Smooth muscle cell (in vitro differentiated cells): ENCODE results near the gene C3. TPM values are rescaled to one million over a fixed set of nuclear protein-coding genes. Genes with fewer than 3 reads are reported as not detected.

ENCODE experiments used
- DNase-seq: peaks from one replicate; lab custom pipeline; 2025; ENCODE audit not compliant: unreplicated experiment; lab: John Stamatoyannopoulos, UW
- H2AFZ ChIP-seq: fragments of 200-600 bp; sonication (generic); 2 replicates; pipeline ENCODE4 v1.6.0; 2016; ENCODE audit warnings: antibody characterized with exemption, low read depth, mild to moderate bottlenecking
- H3F3A ChIP-seq: fragments of 200-600 bp; sonication (generic); 2 replicates; pipeline ENCODE4 v1.6.0; 2017; ENCODE audit warnings: antibody characterized with exemption, low read depth
- H3K27ac ChIP-seq: fragments of 200-600 bp; sonication (generic); 2 replicates; pipeline ENCODE4 v1.5.1; 2016; ENCODE audit warnings: low read depth, mild to moderate bottlenecking
- H3K27me3 ChIP-seq: fragments of 200-600 bp; sonication (generic); 2 replicates; pipeline ENCODE4 v1.6.1; 2016; ENCODE audit warnings: low read depth, mild to moderate bottlenecking
- H3K36me3 ChIP-seq: fragments of 200-600 bp; sonication (generic); 2 replicates; pipeline ENCODE4 v1.5.1; 2016; ENCODE audit warnings: low read depth
- H3K4me1 ChIP-seq: fragments of 200-600 bp; sonication (generic); 2 replicates; pipeline ENCODE4 v1.5.1; 2016; ENCODE audit warnings: low read depth
- H3K4me2 ChIP-seq: fragments of 200-600 bp; sonication (generic); 2 replicates; pipeline ENCODE4 v1.6.0; 2016; ENCODE audit warnings: mild to moderate bottlenecking
- H3K4me3 ChIP-seq: fragments of 200-600 bp; sonication (generic); 2 replicates; pipeline ENCODE4 v1.5.1; 2016; ENCODE audit warnings: mild to moderate bottlenecking
- H3K79me2 ChIP-seq: fragments of 200-600 bp; sonication (generic); 2 replicates; pipeline ENCODE4 v1.6.0; 2016; ENCODE audit warnings: low read depth, mild to moderate bottlenecking
- H3K9ac ChIP-seq: fragments of 200-600 bp; sonication (generic); 2 replicates; pipeline ENCODE4 v1.6.0; 2016; ENCODE audit warnings: low read depth
- H3K9me3 ChIP-seq: fragments of 200-600 bp; sonication (generic); replicated peaks from 2 replicates; pipeline ENCODE4 v1.5.1; 2016; ENCODE audit warnings: low read depth
- H4K20me1 ChIP-seq: fragments of 200-600 bp; sonication (generic); 2 replicates; pipeline ENCODE4 v1.6.0; 2016; ENCODE audit warnings: low read depth
- CTCF ChIP-seq: fragments of 200-600 bp; sonication (generic); IDR thresholded peaks from 2 replicates; pipeline ENCODE4 v1.5.1; 2017; ENCODE audit warnings: borderline replicate concordance, mild to moderate bottlenecking, antibody characterized with exemption; ENCODE audit not compliant: insufficient read depth, poor library complexity, severe bottlenecking
- WGBS: methylation state at CpG from one replicate; pipeline ENCODE4 v1.1.7; 2016; ENCODE audit warnings: low lambda C conversion rate; 5-methylcytosine and 5-hydroxymethylcytosine counted together
- polyA plus RNA-seq: library from polyadenylated mRNA; unstranded; fragments of >200 nt; fragmentation: Nextera tagmentation; extraction: Ambion mirVana; gene quantifications from 2 replicates; pipeline ENCODE4 v1.2.1, GENCODE V29; 2016
- total RNA-seq: library from RNA; depleted of rRNA; stranded (reverse); fragments of >200 nt; gene quantifications from 2 replicates; pipeline ENCODE4 v1.2.3, GENCODE V29; 2014

The C3 gene
- total and polyA plus RNA-seq, 2 experiments from 2014 or later = 6.4 to 25.1 TPM

- no peaks in the 10 kb centered on the region for H3K79me2 ChIP-seq
- WGBS = 90% methylated on average over 16 of the region's 16 CpGs
- H3K36me3 ChIP-seq = no peaks in the 10 kb centered on the region
- no peaks in the 10 kb centered on the region for H3K4me1 ChIP-seq
- no peak overlapping the region for H3K9ac ChIP-seq
- no peak overlapping the region for H3K27ac ChIP-seq
- H2AFZ ChIP-seq = no peak overlapping the region
- H3F3A ChIP-seq = no peaks in the 10 kb centered on the region
- DNase-seq = no peak
- H4K20me1 ChIP-seq = no peaks in the 10 kb centered on the region
- H3K4me3 ChIP-seq = no peak overlapping the region
- no peaks in the 10 kb centered on the region for H3K27me3 ChIP-seq
- no peak for TF ChIP-seq CTCF
- no peaks in the 10 kb centered on the region for H3K9me3 ChIP-seq
- no peak overlapping the region for H3K4me2 ChIP-seq
Measured at GRCh38 chr19:6725513-6726231, 5.2 kb upstream of the C3 start.

DNA sequence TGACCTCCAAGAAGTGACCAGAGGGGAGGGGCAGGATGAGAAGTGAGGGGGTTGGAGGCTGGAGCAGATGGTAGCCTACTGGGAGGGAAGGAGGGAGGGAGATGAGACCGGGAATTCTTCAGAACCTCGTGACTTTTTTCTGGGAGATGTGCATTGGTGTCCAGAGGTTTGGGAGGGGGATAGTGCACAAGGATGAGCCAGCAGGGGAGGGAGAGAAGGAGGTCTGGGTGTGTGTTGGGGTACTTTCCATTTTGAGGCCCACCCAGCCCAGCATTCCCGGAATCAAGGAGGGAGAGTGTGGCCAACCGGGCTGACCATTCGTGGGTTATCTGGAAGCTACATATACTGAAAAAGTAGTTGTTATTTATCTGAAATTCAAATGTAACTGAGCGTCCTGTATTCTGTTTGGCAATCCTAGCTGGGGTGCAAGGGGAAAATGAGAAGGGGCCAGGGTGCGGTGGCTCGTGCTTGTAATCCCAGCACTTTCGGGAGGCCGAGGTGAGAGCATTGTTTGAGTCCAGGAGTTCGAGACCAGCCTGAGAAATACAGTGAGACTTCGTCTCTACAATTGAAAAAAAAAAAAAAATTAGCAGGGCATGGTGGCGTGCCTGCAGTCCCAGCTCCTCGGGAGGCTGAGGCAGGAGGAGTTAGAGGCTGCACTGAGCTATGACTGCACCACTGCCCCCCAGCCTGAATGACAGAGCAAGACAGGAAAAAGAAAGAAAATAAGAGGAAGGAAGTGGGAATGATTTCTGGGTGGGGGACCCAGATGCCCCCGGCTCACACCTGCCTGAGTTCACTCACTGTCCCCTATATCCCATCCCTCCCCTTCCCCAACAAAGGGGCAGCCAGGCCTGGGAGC lies 4.4 kb upstream of the C3 start:
- H3K4me3 ChIP-seq = no peak overlapping the region
- no peak overlapping the region for H3K27ac ChIP-seq
- no peaks in the 10 kb centered on the region for H3K4me1 ChIP-seq
- no peaks in the 10 kb centered on the region for H3K79me2 ChIP-seq
- H3K36me3 ChIP-seq = no peaks in the 10 kb centered on the region
- no peak overlapping the region for H2AFZ ChIP-seq
- H3K27me3 ChIP-seq = no peaks in the 10 kb centered on the region
- no peak for DNase-seq
- H3F3A ChIP-seq = no peaks in the 10 kb centered on the region
- no peaks in the 10 kb centered on the region for H4K20me1 ChIP-seq
- H3K4me2 ChIP-seq = no peak overlapping the region
- no peaks in the 10 kb centered on the region for H3K9me3 ChIP-seq
- no peak for TF ChIP-seq CTCF
- 87% methylated on average over 15 of the region's 15 CpGs for WGBS
- H3K9ac ChIP-seq = no peak overlapping the region

DNA sequence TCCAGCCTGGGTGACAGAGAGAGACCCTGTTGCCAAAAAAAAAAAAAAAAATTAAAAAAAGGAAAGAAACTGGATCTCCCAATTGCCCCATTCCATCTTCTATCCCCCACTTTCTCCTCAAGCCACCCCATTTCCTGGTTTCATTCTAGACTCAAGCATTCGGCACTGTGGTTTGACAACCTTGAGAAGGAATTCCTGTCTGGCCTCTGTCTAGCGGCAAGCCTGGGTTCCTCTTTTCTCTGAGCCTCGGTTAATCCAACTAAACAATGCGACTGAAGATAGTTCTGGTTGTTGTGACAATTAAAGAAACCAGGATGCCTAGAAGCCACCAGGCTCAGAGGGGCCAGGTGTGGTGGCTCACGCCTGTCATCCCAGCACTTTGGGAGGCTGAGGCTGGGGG lies 3.3 kb upstream of the C3 start:
- Histone ChIP-seq H3F3A (no peaks in the 10 kb centered on the region), H3K27ac (no peak overlapping the region), H3K79me2 (no peaks in the 10 kb centered on the region), H3K4me2 (no peak overlapping the region), H3K27me3 (no peaks in the 10 kb centered on the region), H3K4me3 (no peak overlapping the region), H4K20me1 (no peaks in the 10 kb centered on the region), H3K4me1 (no peaks in the 10 kb centered on the region), H3K9me3 (no peaks in the 10 kb centered on the region), H2AFZ (no peak overlapping the region), H3K36me3 (no peaks in the 10 kb centered on the region), H3K9ac (no peak overlapping the region)
- 57% methylated on average over 5 of the region's 5 CpGs for WGBS
- TF ChIP-seq CTCF = no peak
- no peak for DNase-seq
